PC-9 (cell line): ENCODE measurements around the gene CALU.

ENCODE experiments used
- EZH2 ChIP-seq: fragments of 200-600 bp; sonication (generic); IDR thresholded peaks from 2 replicates; pipeline ENCODE4 v1.8.0; 2017; ENCODE audit warnings: antibody characterized with exemption, low read depth
- TF ChIP-seq, protein P1 (sequence below): fragments of 200-600 bp; sonication (generic); conservative IDR thresholded peaks from 2 replicates; pipeline ENCODE4 v1.6.1; 2017; ENCODE audit warnings: mixed run types, antibody characterized with exemption, mild to moderate bottlenecking, moderate library complexity

DNA sequence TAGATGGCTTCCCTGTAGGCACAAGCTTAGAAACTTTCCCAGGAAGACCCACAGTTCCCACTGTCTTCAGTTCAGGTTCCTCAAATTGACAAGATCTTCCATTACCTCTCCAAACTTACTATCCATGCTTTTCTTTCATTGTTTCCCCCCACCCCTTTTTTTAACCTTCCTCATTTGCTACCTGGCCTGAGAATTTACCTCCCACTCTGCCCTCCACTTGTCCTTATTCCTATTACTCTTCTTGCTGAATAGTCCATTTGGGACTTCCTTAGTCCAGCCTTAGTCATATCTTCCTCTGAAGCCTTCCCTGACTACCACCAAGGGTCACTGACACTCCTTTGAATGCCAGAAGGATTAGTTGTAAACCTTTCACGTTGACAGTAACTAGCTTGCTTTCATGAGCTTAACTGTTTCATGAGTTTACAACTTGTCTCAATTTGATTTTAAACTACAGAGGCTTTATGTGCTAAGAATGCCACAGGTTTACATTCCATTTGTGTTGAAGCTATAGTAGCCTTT is 1.2 kb upstream of the CALU start:
- TF ChIP-seq, protein P1, sequence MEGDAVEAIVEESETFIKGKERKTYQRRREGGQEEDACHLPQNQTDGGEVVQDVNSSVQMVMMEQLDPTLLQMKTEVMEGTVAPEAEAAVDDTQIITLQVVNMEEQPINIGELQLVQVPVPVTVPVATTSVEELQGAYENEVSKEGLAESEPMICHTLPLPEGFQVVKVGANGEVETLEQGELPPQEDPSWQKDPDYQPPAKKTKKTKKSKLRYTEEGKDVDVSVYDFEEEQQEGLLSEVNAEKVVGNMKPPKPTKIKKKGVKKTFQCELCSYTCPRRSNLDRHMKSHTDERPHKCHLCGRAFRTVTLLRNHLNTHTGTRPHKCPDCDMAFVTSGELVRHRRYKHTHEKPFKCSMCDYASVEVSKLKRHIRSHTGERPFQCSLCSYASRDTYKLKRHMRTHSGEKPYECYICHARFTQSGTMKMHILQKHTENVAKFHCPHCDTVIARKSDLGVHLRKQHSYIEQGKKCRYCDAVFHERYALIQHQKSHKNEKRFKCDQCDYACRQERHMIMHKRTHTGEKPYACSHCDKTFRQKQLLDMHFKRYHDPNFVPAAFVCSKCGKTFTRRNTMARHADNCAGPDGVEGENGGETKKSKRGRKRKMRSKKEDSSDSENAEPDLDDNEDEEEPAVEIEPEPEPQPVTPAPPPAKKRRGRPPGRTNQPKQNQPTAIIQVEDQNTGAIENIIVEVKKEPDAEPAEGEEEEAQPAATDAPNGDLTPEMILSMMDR: no peak
- no peak for TF ChIP-seq EZH2
